ENCODE data around the gene KRT78. TPM values are rescaled to one million over a fixed set of nuclear protein-coding genes. Genes with fewer than 3 reads are reported as not detected.

Gene KRT78
- total RNA-seq, 1 experiment from 2014 or later = not detected

DNA sequence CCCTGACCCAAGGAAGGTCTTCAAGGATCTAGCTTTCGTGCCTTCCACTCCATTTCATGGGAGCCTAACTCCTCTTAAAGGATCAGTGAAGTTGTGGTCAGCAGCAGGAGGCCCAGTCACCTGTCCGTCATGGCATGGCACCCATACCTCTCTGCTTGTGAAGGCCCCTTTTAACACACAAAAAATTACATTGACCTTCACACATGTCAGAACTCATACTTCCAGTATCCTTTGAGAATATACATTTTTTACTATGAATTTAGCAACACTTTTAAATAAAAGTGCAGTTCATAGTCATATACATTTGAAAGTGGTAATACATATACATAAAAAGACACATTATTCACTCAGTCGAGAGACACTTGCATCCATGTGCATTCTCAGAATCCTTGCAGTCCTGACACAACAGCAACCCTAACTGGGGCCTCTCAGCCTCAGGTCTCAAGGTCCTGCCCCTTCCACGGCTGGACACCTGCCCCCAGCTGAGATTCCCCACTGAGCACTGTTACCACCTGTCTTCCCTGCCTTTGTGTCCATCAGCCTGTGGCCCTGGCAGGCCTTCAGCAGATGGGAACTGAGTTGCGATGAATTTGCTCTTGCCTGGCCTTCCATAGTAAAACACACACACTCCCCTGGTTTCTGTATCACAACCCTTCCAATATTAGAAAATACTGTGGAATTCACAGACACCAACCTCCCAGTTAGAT, 49.1 kb downstream of the KRT78 start:
- H3K36me3 Mint-ChIP-seq = no peaks in the 10 kb centered on the region
- no peak for ATAC-seq
- H3K27ac Mint-ChIP-seq = no peak overlapping the region
- no peak overlapping the region for H3K4me3 Mint-ChIP-seq
- H3K9me3 Mint-ChIP-seq = no peaks in the 10 kb centered on the region
- TF ChIP-seq ZNF423 (CRISPR knock-in tag; IDR thresholded peaks at IDR 0.05) = peak; percentile 91
- no peak for TF ChIP-seq FOXP1 (CRISPR knock-in tag; IDR thresholded peaks at IDR 0.05; ENCODE audit: borderline replicate concordance)
- peaks cover 37% of the 10 kb centered on the region for H3K4me1 Mint-ChIP-seq
- CTCF ChIA-PET = interaction anchor here (0.7 to 2.3 kb wide), 4 partner anchors 17 to 377 kb away, joined by 3 to 10 read pairs (median 4); no protein-coding TSS in a partner anchor
- H3K27me3 Mint-ChIP-seq (ENCODE audit: low read depth) = no peaks in the 10 kb centered on the region
- DNase-seq (ENCODE audit: low spot score) = no peak
- POLR2A ChIA-PET = no interaction called here

DNA sequence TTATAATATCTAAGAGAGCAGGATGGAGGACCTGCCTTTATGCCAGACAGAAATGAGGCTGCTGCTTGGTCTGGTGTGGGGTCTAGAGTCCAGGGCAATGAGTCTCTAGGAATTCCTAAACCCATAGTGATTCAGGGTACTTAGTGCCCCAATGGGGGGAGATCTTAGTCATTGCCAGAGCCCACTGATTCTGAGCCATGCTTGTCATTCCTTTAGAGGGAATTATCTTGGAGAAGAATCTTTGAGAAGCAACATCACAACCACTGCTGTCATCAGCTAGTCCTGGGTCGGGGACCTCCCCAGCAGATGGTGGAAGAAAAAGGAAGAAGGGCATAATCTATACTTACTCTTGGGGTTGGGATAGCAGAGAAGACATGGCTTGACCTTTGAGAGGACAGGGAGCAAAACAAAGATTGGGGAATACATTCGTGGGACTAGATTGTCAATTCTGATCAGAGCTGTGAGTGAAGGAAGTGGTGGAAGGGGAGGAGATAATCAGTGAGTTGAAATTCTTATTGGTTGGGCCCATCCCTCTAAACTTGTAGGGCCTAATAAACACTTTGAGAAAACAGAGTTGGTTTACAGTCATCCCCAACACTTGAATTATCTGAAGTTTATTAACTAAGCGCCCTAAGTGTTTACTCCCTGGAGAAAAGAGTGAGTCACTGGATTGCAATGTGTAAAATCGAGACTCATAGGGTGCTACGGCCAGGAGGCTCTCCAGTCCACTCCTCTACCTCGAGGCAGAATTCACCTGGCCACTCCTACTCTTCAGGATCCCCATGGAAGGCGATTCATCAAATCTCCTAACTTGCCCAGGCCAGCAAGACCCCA, 49.9 kb downstream of the KRT78 start:
- Mint-ChIP-seq H3K27ac (no peak overlapping the region), H3K4me3 (no peak overlapping the region), H3K36me3 (no peaks in the 10 kb centered on the region), H3K27me3 (ENCODE audit: low read depth) (no peaks in the 10 kb centered on the region; the same call in 1 of the 2 replicates), H3K4me1 (peaks cover 31% of the 10 kb centered on the region), H3K9me3 (no peaks in the 10 kb centered on the region)
- no peak for ATAC-seq
- ChIA-PET CTCF (interaction anchor here (0.7 to 0.8 kb wide), 2 partner anchors 17 to 81 kb away, joined by 3 to 4 read pairs; no protein-coding TSS in a partner anchor), POLR2A (no interaction called here)
- TF ChIP-seq EMX1 (CRISPR knock-in tag; IDR thresholded peaks at IDR 0.05) (no peak), SMAD4 (CRISPR knock-in tag; IDR thresholded peaks at IDR 0.05) (no peak), CREM (CRISPR knock-in tag; IDR thresholded peaks at IDR 0.05) (no peak), OVOL2 (CRISPR knock-in tag; IDR thresholded peaks at IDR 0.05; ENCODE audit: borderline replicate concordance) (no peak), RELA (CRISPR knock-in tag; IDR thresholded peaks at IDR 0.05; ENCODE audit: borderline replicate concordance) (no peak), NR2C2 (CRISPR knock-in tag; IDR thresholded peaks at IDR 0.05) (no peak), ESRRA (CRISPR knock-in tag; IDR thresholded peaks at IDR 0.05; ENCODE audit: borderline replicate concordance) (no peak), CREB1 (CRISPR knock-in tag; IDR thresholded peaks at IDR 0.05) (no peak), MYBL2 (CRISPR knock-in tag; IDR thresholded peaks at IDR 0.05) (no peak), KAT7 (CRISPR knock-in tag; IDR thresholded peaks at IDR 0.05; ENCODE audit: borderline replicate concordance) (no peak), HMGA2 (CRISPR knock-in tag; IDR thresholded peaks at IDR 0.05) (no peak)
- TF ChIP-seq, protein P1, sequence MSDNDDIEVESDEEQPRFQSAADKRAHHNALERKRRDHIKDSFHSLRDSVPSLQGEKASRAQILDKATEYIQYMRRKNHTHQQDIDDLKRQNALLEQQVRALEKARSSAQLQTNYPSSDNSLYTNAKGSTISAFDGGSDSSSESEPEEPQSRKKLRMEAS (CRISPR knock-in tag; IDR thresholded peaks at IDR 0.05) = no peak
- TF ChIP-seq, protein P2, sequence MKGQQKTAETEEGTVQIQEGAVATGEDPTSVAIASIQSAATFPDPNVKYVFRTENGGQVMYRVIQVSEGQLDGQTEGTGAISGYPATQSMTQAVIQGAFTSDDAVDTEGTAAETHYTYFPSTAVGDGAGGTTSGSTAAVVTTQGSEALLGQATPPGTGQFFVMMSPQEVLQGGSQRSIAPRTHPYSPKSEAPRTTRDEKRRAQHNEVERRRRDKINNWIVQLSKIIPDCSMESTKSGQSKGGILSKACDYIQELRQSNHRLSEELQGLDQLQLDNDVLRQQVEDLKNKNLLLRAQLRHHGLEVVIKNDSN (CRISPR knock-in tag; IDR thresholded peaks at IDR 0.05) = no peak
- TF ChIP-seq, protein P3, sequence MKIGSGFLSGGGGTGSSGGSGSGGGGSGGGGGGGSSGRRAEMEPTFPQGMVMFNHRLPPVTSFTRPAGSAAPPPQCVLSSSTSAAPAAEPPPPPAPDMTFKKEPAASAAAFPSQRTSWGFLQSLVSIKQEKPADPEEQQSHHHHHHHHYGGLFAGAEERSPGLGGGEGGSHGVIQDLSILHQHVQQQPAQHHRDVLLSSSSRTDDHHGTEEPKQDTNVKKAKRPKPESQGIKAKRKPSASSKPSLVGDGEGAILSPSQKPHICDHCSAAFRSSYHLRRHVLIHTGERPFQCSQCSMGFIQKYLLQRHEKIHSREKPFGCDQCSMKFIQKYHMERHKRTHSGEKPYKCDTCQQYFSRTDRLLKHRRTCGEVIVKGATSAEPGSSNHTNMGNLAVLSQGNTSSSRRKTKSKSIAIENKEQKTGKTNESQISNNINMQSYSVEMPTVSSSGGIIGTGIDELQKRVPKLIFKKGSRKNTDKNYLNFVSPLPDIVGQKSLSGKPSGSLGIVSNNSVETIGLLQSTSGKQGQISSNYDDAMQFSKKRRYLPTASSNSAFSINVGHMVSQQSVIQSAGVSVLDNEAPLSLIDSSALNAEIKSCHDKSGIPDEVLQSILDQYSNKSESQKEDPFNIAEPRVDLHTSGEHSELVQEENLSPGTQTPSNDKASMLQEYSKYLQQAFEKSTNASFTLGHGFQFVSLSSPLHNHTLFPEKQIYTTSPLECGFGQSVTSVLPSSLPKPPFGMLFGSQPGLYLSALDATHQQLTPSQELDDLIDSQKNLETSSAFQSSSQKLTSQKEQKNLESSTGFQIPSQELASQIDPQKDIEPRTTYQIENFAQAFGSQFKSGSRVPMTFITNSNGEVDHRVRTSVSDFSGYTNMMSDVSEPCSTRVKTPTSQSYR (CRISPR knock-in tag; IDR thresholded peaks at IDR 0.05) = no peak
- TF ChIP-seq, protein P4, sequence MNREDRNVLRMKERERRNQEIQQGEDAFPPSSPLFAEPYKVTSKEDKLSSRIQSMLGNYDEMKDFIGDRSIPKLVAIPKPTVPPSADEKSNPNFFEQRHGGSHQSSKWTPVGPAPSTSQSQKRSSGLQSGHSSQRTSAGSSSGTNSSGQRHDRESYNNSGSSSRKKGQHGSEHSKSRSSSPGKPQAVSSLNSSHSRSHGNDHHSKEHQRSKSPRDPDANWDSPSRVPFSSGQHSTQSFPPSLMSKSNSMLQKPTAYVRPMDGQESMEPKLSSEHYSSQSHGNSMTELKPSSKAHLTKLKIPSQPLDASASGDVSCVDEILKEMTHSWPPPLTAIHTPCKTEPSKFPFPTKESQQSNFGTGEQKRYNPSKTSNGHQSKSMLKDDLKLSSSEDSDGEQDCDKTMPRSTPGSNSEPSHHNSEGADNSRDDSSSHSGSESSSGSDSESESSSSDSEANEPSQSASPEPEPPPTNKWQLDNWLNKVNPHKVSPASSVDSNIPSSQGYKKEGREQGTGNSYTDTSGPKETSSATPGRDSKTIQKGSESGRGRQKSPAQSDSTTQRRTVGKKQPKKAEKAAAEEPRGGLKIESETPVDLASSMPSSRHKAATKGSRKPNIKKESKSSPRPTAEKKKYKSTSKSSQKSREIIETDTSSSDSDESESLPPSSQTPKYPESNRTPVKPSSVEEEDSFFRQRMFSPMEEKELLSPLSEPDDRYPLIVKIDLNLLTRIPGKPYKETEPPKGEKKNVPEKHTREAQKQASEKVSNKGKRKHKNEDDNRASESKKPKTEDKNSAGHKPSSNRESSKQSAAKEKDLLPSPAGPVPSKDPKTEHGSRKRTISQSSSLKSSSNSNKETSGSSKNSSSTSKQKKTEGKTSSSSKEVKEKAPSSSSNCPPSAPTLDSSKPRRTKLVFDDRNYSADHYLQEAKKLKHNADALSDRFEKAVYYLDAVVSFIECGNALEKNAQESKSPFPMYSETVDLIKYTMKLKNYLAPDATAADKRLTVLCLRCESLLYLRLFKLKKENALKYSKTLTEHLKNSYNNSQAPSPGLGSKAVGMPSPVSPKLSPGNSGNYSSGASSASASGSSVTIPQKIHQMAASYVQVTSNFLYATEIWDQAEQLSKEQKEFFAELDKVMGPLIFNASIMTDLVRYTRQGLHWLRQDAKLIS (CRISPR knock-in tag; IDR thresholded peaks at IDR 0.05; ENCODE audit: borderline replicate concordance) = no peak
- TF ChIP-seq, protein P5, sequence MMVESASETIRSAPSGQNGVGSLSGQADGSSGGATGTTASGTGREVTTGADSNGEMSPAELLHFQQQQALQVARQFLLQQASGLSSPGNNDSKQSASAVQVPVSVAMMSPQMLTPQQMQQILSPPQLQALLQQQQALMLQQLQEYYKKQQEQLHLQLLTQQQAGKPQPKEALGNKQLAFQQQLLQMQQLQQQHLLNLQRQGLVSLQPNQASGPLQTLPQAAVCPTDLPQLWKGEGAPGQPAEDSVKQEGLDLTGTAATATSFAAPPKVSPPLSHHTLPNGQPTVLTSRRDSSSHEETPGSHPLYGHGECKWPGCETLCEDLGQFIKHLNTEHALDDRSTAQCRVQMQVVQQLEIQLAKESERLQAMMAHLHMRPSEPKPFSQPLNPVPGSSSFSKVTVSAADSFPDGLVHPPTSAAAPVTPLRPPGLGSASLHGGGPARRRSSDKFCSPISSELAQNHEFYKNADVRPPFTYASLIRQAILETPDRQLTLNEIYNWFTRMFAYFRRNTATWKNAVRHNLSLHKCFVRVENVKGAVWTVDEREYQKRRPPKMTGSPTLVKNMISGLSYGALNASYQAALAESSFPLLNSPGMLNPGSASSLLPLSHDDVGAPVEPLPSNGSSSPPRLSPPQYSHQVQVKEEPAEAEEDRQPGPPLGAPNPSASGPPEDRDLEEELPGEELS (CRISPR knock-in tag; IDR thresholded peaks at IDR 0.05) = no peak
- no peak for DNase-seq (ENCODE audit: low spot score)

All from WTC11 (cell line).